Epidermal melanocyte (primary cell): ENCODE data around the gene SIRT5.

Experiments used
- DNase-seq: peaks from one replicate; pipeline ENCODE4 v3.0.0; 2011; ENCODE audit warnings: low spot score; ENCODE audit not compliant: insufficient read length

The SIRT5 gene

GRCh38 chr6:13553646-13554045 is 20.8 kb upstream of the SIRT5 start:
- DNase-seq: no peak

DNA sequence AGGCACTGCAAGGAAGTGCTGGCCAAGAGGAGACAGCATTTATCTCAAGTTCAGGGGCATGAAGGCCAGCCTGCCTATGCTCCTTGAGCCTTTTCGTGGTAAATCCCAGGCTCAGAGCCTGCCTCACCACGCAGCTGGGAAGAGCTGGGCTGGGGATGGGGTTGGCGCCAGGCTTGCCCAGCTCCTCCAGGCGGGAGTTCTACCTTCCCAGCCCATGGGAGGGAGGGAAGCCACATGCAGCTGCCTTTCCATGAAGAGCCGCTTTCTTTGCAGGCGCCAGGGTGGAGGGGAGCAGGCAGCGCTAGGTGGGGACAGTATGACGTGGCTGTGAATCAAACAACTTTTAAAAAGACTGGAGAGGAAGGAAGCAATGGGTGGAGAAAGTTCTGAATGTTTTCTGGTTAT is 19.5 kb upstream of the SIRT5 start:
- no peak for DNase-seq

DNA sequence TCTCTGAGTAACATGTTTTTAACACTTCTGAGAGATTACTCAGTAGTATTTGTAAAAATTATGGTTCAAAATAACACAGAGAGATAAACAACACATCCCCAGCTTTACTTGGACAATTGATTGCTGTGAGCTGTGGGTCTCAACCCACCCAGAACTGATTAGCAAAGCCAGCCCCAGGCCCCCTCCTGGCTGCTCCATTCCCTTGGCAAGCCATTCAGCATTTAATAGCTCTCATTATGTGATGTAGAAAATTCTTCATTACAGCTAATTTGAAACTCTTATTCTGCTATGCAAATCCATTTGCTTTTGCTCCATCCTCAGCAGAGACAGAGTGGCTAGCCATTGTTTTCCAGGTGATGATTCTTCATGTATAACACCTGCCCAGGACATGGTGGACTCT is 16.6 kb upstream of the SIRT5 start:
- DNase-seq: no peak

DNA sequence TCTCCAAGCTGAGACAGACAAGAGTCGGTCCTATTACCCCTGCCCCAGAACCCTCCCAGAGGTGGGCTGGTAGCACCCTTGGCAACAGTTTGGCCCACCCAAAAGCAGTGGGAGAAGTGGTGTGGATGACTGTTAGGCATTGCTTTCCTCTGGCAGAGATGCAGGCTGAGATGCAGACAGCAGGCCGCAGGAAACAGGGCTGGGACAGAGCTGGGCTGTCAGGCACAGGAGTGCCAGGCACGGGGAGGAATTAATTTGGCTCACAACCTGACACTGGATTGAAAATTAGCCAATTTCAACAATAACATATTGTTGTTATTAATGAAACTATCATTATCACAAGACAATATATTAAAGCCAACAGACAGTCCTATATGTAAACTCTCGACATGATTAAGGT is 15.7 kb upstream of the SIRT5 start:
- DNase-seq: no peak

GRCh38 chr6:13559251-13559650 is 15.2 kb upstream of the SIRT5 start:
- DNase-seq: no peak

DNA sequence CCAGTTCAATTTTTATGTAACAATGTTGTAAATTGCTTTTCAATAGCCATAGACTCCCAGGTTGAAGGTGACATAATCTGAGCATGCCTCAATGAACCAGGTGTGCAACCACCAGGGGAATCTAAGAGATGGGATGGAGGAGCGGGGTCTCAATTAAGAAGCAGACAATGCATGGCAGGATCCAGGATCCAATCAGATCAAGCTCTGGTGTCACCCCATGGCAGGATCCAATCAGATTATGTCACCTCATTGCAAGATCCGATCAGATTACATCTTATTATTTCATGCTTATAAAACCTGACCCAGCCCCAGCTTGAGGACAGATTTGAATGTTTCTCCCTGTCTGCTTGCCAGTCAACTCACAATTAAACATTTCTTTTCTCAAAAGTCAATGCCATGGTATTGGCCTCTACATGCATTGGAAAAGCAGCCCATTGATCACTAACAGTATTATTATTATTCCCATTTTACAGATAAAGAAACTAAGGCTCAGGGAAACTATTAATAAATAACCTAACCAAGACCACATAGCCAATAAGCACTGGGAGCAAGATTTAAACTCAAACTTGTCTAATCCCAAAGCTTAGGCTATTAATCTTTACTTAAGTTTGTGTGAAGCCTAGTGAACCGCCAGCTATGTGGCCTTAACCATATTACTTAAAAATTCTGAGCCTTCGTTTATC is 14.3 kb upstream of the SIRT5 start:
- DNase-seq: no peak

DNA sequence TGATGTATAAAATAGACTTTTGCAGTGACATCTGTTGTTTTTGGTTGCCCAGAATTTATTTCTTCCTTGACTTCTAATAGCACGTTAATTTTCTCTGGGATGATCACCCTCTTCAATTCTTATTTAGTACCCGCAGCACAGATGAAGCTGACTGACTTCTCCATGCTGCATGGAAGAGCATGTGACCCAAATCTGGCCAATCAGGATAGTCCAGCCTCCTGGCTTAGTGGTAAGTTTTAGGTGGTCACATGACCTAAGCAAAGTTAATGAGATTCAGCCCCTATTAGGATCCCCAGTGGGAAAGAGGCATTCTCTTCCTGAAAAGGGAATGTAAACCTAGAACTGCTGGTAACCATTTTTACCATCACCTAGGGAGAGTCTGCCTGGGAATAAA is 13.8 kb upstream of the SIRT5 start:
- DNase-seq: no peak

DNA sequence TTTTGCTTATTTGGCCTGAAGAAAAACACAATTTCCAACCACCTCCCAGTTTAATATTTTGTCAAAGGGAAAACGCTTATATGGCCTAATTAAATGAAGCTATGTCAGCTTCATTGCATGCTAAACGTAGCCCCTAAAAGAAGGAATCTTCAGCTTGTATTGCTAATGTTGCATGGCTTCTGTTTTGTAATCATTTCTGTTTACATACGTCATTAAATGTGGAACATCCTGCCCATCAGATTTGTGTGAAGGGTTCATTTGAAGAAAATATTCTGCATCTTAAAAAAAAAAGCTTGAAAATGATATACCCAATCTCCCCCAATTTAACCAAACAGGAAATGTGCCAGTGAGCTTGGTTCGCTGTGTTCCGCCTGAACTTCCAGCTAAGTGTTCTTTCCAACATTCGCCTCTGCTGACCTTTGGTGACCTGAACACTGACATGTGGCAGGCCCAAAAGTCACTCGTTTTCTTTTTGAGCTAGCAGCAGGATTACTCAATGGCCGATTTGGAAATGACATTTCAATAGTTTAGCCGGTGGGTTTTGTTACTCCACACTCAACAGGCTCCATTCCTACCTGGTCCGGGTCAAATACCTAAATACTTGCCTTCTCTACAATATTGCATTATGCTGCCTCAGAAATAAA is 12.7 kb upstream of the SIRT5 start:
- DNase-seq: no peak

DNA sequence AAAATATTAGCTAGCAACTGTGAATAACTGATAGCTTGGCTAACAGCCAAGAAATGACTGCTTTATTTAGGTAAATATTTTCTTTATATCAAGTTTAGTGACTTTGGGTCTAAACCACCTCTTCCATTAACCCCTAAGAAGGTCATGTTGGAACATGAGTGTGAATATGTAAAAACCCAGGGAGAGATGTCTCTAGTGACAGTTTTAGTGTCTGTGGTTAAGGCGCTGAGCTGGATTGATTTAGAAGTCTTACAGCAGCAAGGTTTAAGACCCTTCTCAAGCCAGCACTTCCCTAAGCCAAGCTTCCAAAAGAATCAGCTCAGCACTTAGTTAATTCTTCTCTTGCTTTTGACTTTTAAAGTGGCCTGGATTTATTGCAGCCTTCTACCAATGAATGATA is 11.4 kb upstream of the SIRT5 start:
- no peak for DNase-seq

DNA sequence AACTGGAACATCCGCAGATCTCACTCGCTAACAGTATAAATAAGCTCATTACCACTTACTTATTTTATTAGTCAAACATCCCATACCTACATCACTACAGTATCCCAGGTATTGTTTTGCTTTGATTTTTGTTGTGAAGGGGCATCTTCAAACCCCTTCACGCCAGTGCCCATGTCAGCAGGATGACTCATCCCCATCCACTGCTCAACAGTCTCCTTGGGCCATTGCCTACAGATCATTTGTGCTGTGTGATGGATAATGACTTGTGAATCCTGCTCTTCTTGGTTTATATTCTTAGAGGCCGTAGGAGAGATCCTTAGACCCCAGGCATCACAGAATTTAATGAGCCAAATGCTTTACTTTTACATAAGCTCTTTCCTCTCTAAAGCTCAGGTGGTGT is 8.5 kb upstream of the SIRT5 start:
- no peak for DNase-seq

DNA sequence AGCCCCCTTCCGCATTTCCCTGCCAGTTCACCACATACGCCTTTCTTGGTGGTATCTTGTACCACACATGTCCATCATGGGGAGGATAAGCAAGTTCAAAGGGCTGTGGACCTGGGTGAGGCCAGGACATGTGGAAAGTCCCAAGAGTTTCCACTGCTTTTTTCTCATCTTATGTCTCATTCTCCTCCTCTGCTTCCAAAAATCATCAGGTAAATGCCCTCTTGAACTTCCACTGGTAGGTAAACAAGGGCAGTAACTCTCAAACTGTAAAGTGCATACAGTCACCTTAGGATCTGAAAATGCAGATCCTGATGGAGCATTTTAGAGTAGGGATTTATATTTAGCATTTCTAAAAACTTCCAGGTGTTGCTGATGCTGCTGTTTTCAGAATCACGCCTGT is 7.9 kb upstream of the SIRT5 start:
- DNase-seq: no peak

GRCh38 chr6:13568970-13569369 is 5.4 kb upstream of the SIRT5 start:
- DNase-seq: no peak

DNA sequence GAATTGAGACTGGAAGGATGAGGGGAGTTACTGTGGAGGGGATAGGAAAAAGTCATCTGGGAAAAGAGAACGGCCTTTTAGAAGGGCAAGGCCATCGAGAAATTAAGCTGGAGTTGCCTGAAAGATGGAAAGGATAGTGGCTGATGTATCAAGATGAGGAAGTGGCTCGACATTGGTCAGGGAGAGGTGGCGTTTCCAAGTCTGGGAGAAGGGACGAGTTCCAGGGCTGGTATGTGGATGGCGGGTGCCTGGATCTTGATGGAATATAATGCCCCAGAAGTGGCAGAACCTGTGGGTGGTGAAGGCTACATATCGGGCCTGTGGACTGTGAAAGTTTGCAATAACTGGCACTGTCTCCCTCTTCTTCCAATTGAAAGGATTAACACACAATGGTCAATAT is 2.2 kb upstream of the SIRT5 start:
- DNase-seq: no peak

DNA sequence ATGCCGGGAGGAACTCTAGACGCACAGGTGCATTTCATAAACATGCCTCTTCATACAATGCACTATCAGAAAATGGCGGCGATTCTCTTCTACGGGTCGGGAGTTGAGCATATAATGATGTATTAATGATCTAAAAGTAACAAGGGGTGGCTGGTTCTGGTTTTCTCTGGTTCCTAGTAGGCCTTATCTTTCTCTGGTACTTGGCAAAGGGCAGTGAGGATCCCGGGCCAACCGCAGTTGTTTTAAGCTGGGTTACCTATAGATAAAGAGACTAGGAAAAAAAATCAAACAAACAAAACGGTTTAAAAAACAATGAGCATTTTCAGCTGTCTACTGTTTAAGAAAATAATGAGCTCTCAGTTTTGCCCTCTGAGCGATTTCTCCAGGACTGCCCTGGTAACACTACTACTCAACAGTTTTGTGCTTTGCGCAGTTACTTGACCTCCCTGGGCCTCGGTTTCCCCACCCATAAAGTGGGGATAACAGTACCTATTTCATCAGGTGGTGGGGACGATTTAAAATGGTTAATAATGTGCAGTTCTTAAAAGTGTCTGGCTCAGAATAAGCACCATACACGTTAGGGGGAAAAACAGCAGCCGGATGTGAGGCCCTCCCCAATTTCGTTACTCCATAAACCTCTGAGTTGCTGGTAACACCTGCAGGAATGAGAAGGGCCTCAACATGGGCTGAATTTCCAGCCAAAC is 1.3 kb upstream of the SIRT5 start:
- no peak for DNase-seq

DNA sequence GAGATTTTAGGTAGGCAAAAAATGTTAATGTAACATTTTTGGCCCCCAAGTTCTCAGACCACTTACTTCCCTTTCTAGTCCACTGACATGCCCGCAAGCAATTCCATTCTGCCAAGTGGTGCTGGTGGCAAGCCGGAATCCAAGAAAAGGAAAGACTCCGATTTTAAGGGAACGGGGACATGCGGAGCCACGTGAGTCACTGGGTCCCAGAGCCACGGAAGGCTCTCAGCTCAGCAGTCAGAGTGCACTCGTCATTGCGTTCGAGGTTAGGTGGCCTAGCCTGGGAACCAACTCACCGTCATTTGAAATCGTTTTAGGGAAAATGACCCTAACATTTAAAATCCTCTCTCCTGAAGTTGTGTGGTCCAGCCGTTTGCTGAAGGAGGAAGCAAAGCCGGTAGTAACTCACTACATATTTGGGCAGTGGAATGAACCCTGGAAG is 711 bp upstream of the SIRT5 start:
- no peak for DNase-seq

DNA sequence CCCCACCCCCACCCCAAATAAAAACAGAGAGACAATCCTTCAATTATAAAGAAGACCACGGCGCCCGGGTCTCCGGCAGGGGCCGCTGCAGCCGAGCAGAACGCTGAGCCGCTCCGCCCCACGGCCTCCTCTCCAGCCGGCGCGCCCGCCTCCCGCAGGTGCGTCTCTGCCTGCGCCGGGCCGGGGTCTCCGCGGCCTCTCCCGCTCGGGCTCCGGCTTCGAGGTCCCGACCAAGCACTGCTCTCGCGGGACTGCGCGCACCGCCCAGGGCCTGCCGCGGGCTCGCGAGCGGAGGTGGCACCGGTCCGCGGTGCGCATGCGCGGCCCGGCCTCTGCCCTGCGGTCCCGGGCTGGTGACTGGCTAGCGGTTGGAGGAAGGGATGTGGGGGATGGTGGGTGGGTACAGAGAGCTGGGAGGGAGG is 241 bp upstream of the SIRT5 start:
- peak; percentile 96 for DNase-seq

DNA sequence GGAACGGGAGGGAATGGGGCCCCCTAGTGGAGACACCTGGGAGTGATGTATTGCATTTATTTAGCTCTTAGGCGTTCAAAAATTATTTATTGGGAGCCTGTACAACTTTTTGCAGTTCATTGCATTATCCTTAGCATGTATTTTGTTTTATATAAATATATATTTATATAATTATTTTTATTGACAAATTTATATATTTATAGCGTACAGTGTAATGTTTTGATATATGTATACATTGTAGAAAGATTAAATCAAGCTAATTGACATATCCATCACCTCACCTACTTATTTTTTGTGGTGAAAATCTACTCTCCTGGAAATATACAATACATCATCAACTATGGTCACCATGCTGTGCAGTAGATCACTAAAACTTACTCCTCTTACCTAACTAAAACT is 975 bp downstream of the SIRT5 start:
- no peak for DNase-seq

GRCh38 chr6:13576017-13576416 is 1.6 kb downstream of the SIRT5 start:
- no peak for DNase-seq

DNA sequence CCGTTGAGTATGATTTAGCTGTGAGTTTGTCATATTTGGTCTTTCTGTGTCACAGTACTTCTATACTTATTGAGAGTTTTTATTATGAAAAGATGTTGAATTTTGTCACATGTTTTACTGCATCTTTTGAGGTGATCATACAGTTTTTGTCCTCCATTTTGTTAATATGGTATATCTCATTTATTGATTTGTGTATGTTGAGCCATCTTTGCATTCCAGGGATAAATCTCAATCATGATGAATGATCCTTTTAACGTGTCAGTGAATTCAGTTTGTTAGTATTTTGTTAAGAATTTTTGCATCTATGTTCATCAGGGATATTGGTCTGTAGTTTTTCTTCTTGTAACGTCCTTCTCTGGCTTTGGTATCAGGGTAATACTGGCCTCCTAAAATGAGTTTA is 3.5 kb downstream of the SIRT5 start:
- no peak for DNase-seq

DNA sequence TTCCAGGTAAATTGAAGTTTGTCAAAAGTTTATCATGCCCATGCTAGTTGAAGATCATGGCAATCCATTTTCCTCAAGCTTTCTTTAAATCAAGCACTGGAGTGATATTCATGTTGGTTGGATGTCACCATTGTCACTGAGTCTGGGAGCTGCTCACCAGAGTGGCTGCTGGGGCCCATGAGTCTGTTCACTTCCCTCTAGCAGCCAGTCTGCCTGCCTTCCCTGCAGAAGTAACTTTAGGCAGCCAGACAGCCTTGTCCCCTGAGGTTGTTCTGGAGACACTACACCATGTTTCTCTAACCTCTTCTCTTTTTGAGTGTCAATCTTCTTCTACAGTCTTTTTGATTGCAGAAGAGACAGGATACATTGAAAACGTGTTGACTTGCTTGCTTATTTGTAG is 5.5 kb downstream of the SIRT5 start:
- no peak for DNase-seq

- no peak for DNase-seq
Measured at GRCh38 chr6:13581700-13582229, 7.4 kb downstream of the SIRT5 start.
